Osteoblast (primary cell): ENCODE measurements around the gene S100A11. TPM values are rescaled to one million over a fixed set of nuclear protein-coding genes. Genes with fewer than 3 reads are reported as not detected.

Experiments
- DNase-seq: peaks from one replicate; pipeline ENCODE4 v3.0.0; 2011; ENCODE audit warnings: low spot score, mixed read lengths; ENCODE audit not compliant: insufficient read length; ENCODE audit errors: missing footprints
- H2AFZ ChIP-seq: 2 replicates; pipeline ENCODE4 v1.6.0; 2011; ENCODE audit warnings: mild to moderate bottlenecking, low read length
- H3K27ac ChIP-seq: 2 replicates; pipeline ENCODE4 v1.5.1; 2011; ENCODE audit warnings: mild to moderate bottlenecking, low read depth, low read length, moderate library complexity
- H3K27me3 ChIP-seq: 2 replicates; pipeline ENCODE4 v1.6.0; 2012; ENCODE audit warnings: mild to moderate bottlenecking, control low read depth, inconsistent platforms, low read length, moderate library complexity; ENCODE audit not compliant: insufficient read depth
- H3K36me3 ChIP-seq: 2 replicates; pipeline ENCODE4 v1.5.1; 2011; ENCODE audit warnings: mild to moderate bottlenecking, low read length, control low read depth, moderate library complexity; ENCODE audit not compliant: insufficient read depth
- H3K4me1 ChIP-seq: 2 replicates; pipeline ENCODE4 v1.5.1; 2011; ENCODE audit warnings: mild to moderate bottlenecking, low read length, control low read depth, moderate library complexity; ENCODE audit not compliant: insufficient read depth
- H3K4me2 ChIP-seq: 2 replicates; pipeline ENCODE4 v1.6.0; 2011; ENCODE audit warnings: mild to moderate bottlenecking, low read length; ENCODE audit not compliant: insufficient read depth
- H3K4me3 ChIP-seq: fragments of 200-600 bp; sonication (generic); 3 replicates; pipeline ENCODE4 v1.5.1; 2012; ENCODE audit warnings: mild to moderate bottlenecking, low read length, inconsistent platforms; ENCODE audit not compliant: insufficient read depth
- H3K79me2 ChIP-seq: 2 replicates; pipeline ENCODE4 v1.6.0; 2012; ENCODE audit warnings: mild to moderate bottlenecking, low read length, control low read depth, inconsistent platforms; ENCODE audit not compliant: insufficient read depth
- H3K9me3 ChIP-seq: 2 replicates; pipeline ENCODE4 v1.5.1; 2011; ENCODE audit warnings: low read depth, low read length, control low read depth
- H4K20me1 ChIP-seq: 2 replicates; pipeline ENCODE4 v1.6.0; 2012; ENCODE audit warnings: mild to moderate bottlenecking, low read length, control low read depth; ENCODE audit not compliant: insufficient read depth
- CTCF ChIP-seq: IDR thresholded peaks from 2 replicates; pipeline ENCODE4 v1.5.1; 2011; ENCODE audit warnings: mild to moderate bottlenecking, low read depth, low read length, moderate library complexity; ENCODE audit errors: extremely low read depth
- total RNA-seq: library from RNA; depleted of rRNA; stranded (reverse); fragments of >200 nt; gene quantifications from 2 replicates; pipeline ENCODE4 v1.2.3, GENCODE V29; 2012

Gene S100A11
- total RNA-seq, 1 donor, result 142 TPM

- no peak for DNase-seq
- Histone ChIP-seq H4K20me1 (no peaks in the 10 kb centered on the region), H3K4me2 (peak overlapping the region; percentile 70), H3K4me3 (peak overlapping the region; percentile 21), H3K27ac (peak overlapping the region; percentile 60), H2AFZ (peak overlapping the region; percentile 41), H3K36me3 (no peaks in the 10 kb centered on the region), H3K79me2 (no peaks in the 10 kb centered on the region), H3K9me3 (no peaks in the 10 kb centered on the region), H3K4me1 (peaks cover 12% of the 10 kb centered on the region), H3K27me3 (peaks cover 33% of the 10 kb centered on the region)
- TF ChIP-seq CTCF, result peak; percentile 99
Measured at GRCh38 chr1:152001631-152002584, 34.9 kb downstream of the S100A11 start.

GRCh38 chr1:152000964-152001630 lies 35.7 kb downstream of the S100A11 start:
- Histone ChIP-seq H3K27ac (peak overlapping the region; percentile 60), H4K20me1 (no peaks in the 10 kb centered on the region), H3K9me3 (no peaks in the 10 kb centered on the region), H3K4me2 (peak overlapping the region; percentile 70), H3K4me1 (peaks cover 13% of the 10 kb centered on the region), H3K27me3 (peaks cover 27% of the 10 kb centered on the region), H3K36me3 (no peaks in the 10 kb centered on the region), H3K4me3 (peak overlapping the region; percentile 21), H3K79me2 (no peaks in the 10 kb centered on the region), H2AFZ (peak overlapping the region; percentile 41)
- DNase-seq, result no peak
- TF ChIP-seq CTCF, result no peak

GRCh38 chr1:151998611-151999362 lies 38.0 kb downstream of the S100A11 start:
- Histone ChIP-seq H4K20me1 (no peaks in the 10 kb centered on the region), H3K27ac (no peak overlapping the region), H3K36me3 (no peaks in the 10 kb centered on the region), H3K27me3 (peaks cover 9% of the 10 kb centered on the region), H3K4me3 (no peak overlapping the region), H3K9me3 (no peaks in the 10 kb centered on the region), H3K4me2 (no peak overlapping the region), H3K4me1 (peaks cover 27% of the 10 kb centered on the region), H2AFZ (no peak overlapping the region), H3K79me2 (no peaks in the 10 kb centered on the region)
- TF ChIP-seq CTCF, result no peak
- no peak for DNase-seq

GRCh38 chr1:151997284-151997570 lies 39.6 kb downstream of the S100A11 start:
- Histone ChIP-seq H3K4me3 (no peak overlapping the region), H3K27me3 (no peaks in the 10 kb centered on the region), H4K20me1 (peaks cover 3% of the 10 kb centered on the region), H3K27ac (no peak overlapping the region), H3K9me3 (no peaks in the 10 kb centered on the region), H3K79me2 (peaks cover 9% of the 10 kb centered on the region), H3K4me1 (peaks cover 38% of the 10 kb centered on the region), H3K4me2 (peak overlapping the region; percentile 25), H3K36me3 (no peaks in the 10 kb centered on the region), H2AFZ (no peak overlapping the region)
- no peak for DNase-seq
- no peak for TF ChIP-seq CTCF
